CD4-positive, alpha-beta T cell treated with Interleukin-6 for 4 hours (primary cell): ENCODE measurements around the gene STT3B.

Source experiments
- DNase-seq: peaks from one replicate; pipeline ENCODE4 v3.0.0-alpha.2; 2020; ENCODE audit warnings: mixed read lengths

Gene STT3B

DNA sequence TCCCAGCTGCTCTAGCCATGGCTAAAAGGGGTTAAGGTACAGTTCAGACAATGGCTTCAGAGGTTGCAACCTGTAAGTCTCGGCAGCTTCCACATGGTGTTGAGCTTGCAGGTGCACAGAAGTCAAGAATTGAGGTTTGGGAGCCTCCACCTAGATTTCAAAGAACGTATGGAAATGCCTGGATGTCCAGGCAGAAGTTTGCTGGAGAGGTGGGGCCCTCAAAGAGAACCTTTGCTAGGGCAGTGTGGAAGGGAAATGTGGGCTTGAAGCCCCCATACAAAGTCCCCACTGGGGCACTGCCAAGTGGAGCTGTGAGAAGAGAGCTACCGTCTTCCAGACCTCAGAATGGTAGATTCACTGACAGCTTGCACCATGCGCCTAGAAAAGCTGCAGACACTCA is 73.7 kb downstream of the STT3B start:
- no peak for DNase-seq

DNA sequence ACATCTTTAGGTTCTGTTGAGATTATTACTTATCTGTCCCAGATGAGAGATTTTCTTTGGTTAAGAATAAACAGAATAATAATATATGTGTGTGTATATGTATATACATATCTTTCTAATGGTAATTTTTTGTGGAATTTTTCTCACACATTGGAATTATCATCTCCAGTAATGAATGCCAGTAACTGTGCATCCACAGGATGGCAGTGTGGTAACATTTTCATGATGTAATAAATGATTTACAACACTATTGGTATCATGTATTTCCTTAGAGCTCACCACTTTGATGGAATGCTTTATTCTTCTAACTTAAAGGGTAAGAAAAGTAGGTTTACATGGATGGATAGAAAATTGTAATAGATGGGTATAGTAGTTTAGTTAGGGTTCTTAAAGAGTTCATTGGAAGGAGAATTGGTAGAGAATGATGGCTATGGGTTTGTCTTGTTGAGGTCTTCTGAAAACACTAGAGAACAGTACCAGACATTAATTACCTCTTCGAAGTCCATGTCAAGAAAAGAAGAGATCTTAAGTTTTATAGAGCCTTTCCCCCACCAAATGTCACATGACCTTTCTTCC is 78.1 kb downstream of the STT3B start:
- no peak for DNase-seq

DNA sequence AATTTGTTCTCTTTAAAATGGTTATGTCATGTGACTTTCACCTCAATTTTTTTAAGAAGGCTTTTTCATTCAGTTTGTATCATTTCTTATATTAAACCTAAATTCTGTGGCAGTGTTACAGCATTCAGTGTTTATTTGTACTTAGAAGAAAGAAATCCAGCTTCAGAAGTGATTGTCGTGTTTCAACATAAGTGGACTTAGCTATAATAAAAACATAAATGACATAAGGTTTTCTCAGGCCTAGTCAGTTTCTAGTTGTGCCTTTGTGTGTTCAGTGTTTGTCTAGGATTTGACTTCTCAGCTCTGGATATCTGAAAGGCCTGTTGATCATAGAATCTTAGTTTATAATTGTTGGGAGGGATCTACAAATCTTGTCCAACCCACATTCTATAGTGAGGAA is 80.5 kb downstream of the STT3B start:
- no peak for DNase-seq

DNA sequence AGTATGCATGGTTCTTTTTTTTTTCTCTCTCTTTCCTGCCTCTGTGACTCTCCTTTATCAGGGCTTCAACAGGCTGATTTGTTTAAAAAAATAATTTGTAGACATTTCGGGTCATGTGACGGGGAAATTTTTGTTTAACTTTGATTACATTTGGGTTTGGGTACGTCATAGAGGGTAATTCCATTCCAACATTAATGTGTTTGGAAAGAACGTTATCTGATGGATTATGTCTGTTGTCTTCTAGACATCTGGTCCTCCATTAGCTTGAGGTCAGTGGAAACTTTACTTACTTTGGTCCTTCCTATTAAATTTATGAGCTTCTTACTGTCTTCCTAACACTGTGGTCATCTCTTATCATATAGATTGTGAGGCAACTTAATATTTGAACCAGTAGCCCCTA is 80.9 kb downstream of the STT3B start:
- no peak for DNase-seq

DNA sequence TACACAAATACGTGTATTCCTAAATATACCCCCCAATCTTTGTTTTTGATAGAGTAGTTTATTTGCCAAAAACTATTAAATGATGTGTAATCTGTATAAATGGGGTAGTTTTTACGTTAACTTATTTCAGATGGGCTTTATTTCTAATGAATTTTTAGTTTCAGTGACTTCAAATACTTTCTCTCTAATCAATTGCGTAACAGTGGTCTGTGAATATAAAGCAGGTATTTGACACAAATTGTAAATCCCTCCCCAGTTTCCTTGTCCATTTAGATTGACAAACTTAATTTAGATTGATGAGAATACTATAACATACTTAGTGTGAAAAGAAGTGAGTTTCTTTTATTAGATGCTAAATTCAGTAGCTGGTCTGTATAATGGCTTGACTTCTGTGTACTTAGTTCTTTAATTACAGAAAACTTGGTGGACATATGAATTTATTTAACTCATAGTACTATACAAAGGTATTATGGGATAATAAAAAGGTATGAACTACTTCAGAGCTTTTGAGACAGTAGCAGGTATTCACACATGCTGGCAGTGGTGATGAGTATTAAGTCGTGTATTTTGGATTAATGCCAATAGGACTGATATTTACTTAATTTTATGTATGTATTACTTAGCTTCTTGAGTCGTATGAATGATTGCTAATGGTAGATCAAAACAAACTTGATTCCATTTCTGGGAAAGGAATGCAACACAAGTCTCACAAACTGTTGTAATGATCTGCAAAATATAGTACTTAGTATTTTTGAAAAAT is 81.6 kb downstream of the STT3B start:
- no peak for DNase-seq

DNA sequence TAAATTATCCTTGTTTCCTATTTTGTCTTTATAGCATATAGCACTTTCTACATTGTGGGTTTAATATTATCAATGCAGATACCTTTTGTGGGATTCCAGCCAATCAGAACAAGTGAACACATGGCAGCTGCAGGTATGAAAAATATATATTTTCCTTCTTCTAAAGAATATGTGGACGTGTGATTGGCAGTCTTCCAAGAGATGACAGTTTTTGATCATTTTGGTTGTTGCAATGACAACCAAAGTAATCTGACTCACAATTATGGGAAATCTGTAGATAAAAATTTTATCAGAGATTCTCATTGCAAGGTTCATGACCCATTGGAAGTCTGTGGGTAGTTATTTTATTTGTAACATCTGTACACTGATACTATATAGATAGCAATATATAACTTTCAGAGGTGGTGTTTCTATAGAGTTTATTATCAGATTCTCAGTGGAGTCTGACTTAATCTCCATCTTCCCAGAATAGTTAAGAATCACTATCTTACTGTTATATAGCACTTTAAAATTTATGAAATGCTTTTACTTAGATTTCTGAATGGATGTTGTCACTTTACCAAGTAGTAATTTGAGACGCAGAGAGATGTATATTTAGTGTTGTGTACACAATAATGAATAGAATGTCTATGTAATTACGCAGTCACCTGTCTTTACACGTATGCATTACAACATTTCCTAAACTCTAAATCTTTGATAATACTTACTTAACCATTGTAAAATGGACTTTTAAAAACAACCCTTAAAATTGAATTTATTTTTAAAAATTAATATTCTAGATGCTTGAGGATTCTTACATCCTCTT is 82.5 kb downstream of the STT3B start:
- no peak for DNase-seq

DNA sequence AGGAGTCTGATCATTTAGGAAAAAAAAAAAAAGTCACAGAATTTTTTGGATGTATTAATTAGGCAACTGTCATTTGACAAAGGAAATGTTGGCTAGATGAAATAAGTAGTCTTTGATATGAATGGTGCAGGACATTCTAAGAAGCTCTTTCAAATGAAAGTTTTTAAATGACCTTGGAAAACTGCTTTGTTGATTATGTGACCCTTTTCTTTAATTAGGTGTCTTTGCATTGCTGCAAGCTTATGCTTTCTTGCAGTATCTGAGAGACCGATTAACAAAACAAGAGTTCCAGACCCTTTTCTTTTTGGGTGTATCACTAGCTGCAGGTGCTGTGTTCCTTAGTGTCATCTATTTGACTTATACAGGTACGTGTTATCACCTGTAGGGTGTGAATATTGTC is 84.0 kb downstream of the STT3B start:
- DNase-seq: no peak

DNA sequence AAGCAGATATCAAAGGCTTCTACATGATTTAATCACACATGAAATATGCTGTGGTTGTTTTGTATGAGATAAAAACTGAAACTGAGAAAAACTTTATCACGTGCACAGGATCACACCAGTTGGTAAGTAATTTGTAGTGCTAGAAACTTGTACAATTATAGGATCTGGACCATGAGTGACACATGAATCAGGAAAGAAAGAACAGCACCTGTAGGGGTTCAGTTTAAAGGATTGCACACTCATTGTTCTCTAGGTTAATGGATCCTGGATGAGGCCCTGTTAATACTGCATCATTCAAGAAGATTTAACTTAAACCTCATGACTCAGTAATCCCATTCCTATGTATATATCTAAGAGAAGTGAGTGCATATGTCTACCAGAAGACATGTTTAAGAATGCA is 87.9 kb downstream of the STT3B start:
- DNase-seq: no peak

DNA sequence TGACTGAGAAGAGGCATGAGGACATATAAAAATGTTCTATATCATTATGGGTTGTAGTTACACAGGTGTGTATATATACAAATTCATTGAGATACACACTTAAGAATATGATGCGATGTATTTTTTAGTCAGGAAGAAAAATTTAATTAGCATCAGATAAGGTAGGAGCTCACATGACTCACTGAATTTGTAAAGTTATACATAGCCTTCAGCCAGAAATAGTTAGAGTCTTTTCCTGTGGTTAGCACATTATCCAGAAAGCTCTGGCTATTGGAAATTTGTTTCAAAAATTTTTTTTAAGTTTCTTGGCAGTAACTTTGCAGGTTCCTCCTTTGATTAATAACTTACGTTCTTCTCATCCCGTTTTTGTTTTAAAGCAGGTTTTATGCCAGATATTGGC is 88.6 kb downstream of the STT3B start:
- no peak for DNase-seq

DNA sequence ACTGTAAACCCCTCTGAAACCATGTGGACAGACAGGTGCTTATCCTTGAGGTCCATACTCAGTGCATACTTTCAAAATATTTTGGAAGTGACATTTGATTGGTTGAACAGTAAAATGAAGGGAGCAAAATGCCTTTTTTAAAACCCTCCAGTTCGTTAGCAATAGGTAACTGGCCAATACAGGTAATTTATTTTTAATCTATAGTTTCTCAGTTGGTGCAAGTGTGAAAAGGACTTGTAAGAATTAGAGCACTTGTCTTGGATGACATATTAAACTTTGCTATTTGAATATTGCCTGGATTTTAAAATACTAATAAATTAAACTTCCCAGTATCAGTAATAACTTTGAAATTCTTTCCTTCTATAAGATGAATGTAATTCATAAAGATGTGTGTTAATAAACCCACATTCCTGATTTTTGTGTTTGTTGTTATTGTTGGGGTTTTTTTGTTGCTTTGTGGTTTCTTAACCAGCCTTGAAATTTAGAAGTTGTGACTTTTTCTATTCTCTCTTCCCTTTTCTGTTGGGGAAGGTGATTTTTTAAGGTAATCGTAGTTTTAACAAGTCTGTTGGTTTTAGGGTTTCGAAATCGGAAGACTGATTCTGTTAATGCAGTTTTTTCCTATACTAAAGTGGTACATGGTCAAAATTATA is 90.0 kb downstream of the STT3B start:
- DNase-seq: no peak

DNA sequence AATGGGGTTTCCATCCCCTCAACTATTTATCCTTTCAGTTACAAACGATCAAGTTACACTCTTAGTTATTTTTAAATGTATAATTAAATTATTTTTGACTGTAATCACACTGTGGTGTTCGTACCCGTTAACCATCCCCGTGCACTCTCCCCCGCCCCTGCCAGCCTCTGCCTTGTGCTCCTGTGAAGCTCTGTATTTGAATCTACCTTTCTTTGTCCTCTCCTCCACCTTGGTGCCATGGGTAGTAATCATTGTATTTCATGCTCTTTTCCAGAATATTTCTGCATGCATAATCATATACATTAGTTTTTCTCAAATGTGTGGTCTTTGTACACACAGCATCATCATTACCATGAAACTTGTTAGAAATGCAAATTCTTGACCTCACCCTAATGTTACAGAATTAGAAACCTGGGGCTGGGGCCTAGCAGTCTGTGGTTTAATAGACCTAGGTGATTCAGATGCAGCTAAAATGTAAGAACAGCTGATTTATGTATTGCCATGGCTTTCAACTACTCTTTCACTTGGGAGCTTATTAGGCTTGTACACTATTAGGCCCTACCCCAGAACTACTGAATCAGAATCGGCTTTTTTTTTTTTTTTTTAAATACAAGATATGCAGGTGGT is 91.5 kb downstream of the STT3B start:
- DNase-seq: no peak

DNA sequence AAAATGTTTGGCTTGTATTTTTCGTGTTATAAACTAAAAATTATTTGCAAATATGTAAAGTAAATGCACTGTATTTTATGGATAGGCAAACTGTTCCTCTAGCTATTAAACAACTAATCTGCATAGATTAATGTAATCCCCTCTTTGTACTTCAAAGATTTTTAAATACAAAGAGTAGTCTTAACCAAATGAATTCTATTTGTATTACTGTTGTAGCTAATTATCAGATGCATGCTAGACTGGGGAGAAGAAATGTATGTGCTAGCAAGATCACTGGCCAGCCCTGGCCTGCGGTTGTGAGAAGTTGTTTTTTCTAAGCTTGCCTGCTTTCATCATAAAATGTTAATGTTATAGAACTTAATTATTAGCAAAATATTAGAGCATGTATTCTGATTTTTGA is 92.6 kb downstream of the STT3B start:
- DNase-seq: no peak

DNA sequence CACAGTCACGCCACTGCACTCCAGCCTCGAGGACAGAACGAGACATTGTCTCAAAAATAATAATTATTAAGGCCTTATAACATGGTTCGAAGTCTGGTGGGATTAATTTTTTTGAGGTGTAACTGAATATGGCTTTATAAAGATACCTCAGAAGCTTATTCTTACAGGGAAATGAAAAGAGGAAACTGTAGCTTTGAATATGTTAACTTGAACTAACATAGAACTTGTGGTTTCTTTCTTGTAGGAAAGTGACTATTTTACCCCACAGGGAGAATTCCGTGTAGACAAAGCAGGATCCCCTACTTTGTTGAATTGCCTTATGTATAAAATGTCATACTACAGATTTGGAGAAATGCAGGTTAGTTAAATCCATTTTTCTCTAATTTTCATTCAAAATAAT is 96.3 kb downstream of the STT3B start:
- no peak for DNase-seq

DNA sequence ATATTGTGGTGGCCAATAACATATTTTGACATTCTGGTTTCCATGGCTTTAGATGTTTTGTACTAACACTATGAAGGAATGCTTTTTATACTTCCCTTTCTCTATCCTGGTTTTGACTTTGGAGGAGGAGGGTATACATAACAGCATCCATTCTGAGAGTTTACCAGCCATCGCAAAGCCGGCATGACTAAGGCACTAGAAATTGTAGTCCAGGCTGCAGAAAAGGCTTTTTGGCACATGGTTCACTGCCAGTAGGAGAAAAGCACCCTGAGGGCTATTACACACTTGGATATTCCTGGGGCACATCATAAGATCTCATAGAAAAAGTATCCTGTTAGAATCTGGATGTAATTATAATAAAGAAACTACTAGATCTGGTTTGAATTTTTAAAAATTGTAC is 101.8 kb downstream of the STT3B start:
- DNase-seq: no peak

DNA sequence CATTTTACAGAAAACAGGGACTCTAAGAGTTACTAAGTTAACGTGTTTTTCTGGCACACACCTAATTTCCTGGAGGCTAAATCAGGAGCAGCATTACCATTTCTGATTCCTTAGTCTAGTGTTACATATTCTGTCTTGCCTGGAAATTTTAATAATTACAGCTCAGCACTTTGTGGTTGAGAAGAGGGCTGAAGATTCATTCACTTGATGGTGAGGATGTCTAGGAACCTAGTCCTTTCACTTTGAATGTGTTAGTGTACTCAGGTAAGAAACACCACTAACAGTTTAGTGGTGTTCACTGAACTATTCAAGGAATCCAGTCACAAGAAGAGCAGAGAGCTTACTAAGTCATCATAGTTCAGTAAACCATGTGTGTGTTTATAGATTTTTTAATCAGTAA is 102.8 kb downstream of the STT3B start:
- no peak for DNase-seq

DNA sequence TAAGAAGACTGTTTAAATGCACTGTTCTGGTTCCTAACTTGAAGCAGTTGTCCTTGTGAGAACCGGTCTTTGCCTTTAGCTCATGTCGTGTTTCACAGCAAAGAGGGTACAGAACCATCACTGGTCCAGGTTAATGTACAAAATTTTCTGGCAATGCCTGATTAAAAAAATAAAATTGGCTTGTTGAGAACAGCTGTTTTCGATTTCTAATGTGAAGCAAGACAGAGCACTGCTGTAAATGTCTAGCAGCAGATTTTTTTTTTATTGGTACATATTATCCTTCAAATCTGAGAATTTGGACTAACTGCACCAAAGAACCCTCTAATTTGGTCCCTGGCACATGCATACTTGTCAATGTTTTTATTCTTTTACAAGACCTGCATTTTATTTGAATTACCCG is 103.3 kb downstream of the STT3B start:
- DNase-seq: no peak

DNA sequence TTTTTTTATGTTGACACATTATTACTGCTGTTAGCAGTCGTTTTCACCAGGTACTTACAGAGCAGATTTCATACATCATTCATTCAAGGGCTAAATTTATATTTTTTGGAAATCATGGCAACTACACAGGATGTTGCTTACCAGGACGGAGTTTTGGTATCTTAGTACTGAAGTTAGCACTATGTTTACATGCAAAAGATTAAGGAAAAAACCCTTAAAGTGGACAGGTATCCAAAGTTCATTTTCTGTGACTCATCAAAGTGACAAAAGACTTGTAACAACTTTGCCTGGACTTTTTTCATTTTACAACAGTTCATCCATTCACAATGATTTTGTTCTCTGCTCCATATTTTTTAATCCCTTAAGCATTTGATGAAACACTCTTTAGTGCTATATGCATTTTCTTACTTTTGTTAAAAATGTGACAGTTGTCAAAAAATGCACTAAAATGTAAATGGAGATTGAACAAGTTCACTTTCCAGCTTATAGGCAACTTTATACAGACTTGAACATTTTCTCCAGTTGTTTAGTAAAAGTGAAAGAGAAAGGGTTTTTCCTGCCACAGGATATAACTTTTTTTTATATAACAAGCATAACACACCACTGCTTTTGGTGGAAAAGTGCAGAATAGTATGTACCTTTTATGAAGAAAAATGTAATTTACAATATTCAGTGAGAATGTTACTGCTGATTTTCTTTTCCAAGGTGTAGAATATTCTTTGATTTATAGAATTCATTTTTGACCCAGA is 104.1 kb downstream of the STT3B start:
- no peak for DNase-seq

DNA sequence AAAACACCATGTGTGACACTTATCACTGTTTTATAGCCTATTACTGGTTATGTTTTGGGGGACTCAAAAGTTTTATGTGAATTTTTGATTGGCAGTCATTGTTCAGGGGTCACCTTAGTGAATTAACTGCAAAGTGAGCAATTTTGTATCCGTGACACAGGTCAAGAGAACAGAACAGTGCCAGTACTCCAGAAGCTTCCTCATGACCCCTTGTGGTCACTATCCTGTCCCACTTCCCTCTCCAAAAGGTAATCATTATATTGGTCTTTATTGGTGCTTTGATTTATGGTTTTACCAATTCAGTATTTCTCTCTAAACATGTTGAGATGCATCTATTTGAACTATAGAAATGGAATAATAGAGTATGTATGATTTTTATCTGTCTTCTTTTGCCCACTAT is 107.1 kb downstream of the STT3B start:
- no peak for DNase-seq

DNA sequence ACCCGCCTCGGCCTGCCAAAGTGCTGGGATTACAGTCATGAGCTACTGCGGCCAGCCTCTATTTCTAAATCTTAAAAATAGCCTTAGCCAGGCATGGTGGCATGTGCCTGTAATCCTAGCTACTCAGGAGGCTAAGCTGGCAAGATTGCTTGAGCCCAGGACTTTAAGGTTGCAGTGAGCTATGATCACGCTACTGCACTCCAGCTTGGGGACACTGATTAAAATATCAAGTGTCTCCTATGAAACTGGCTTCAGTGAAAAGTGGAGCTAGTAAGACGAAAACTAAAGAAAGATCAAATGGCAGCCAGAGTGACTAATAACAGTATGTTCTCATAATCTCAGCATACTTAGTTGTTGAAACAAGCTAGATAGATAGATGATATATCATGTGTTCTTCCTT is 112.5 kb downstream of the STT3B start:
- no peak for DNase-seq

DNA sequence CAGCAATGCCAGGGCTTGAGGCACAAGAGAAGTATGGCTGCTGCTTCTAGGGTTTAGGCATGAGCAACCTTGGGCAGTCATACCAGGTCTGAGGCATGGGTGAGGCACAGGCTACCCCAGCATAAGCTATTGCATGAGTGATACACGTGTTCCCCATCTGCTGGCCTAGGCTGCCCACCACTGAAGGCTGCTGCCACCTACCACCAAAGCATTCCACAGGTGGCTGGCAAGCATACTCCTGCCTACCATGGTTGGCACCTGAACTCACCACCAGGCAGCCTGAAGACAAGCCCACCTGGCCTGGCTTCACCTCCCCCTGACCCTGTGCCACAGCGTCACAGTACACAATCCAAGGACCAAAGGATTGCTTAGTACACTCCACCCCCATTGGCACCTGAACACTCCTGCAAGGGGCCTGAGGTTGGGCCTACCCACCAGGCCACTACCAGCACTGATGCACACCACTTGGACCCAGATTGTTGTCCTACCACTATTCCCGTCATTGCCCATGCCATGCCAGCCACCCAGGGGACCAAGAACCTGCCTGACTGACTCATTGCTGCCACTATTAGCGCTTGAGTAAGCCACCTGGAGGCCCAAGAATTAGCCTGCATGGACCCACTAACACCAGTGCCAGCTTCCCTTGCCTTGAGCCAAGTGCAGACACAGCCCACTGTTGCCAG is 115.7 kb downstream of the STT3B start:
- no peak for DNase-seq

DNA sequence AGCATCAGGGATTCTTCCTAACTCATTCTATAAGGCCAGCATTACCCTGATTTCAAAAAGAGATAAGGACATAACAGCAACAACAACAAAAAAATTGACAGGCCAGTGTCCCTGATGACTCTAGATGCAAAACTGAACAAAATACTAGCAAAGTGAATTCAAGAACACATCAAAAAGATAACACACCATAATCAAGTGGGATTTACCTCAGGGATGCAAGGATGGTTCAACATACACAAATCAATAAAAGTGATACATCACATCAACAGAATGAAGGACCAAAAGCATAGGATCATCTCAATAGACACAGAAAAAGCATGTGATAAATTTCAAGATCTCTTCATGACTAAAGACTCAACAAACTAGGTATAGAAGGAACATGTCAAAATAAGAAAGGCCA is 119.6 kb downstream of the STT3B start:
- no peak for DNase-seq

DNA sequence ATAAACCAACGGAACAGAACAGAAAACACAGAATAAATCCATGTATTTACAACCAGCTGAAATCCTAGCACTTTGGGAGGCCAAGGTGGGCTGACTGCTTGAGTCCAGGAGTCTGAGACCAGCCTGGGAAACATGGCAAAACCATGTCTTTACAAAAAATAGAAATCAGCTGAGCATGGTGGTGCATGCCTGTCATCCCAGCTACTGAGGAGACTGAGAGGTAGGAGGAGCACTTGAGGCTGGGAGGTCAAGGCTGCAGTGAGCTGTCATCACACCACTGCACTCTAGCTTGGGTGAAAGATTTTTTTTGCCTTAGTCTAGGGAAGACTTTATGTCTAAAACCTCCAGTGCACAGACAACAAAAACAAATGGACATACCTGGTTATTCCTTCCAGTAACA is 120.7 kb downstream of the STT3B start:
- no peak for DNase-seq
